NCI-H524 (cell line): ENCODE data around the gene CCNL2.

Source experiments
- DNase-seq, 2 experiments: peaks; one replicate each; lab custom pipeline; 2025; lab: John Stamatoyannopoulos, UW

Gene CCNL2

GRCh38 chr1:1355416-1355815 lies 43.7 kb downstream of the CCNL2 start:
- peak in 1 of 2 experiments; percentile 37 for DNase-seq

DNA sequence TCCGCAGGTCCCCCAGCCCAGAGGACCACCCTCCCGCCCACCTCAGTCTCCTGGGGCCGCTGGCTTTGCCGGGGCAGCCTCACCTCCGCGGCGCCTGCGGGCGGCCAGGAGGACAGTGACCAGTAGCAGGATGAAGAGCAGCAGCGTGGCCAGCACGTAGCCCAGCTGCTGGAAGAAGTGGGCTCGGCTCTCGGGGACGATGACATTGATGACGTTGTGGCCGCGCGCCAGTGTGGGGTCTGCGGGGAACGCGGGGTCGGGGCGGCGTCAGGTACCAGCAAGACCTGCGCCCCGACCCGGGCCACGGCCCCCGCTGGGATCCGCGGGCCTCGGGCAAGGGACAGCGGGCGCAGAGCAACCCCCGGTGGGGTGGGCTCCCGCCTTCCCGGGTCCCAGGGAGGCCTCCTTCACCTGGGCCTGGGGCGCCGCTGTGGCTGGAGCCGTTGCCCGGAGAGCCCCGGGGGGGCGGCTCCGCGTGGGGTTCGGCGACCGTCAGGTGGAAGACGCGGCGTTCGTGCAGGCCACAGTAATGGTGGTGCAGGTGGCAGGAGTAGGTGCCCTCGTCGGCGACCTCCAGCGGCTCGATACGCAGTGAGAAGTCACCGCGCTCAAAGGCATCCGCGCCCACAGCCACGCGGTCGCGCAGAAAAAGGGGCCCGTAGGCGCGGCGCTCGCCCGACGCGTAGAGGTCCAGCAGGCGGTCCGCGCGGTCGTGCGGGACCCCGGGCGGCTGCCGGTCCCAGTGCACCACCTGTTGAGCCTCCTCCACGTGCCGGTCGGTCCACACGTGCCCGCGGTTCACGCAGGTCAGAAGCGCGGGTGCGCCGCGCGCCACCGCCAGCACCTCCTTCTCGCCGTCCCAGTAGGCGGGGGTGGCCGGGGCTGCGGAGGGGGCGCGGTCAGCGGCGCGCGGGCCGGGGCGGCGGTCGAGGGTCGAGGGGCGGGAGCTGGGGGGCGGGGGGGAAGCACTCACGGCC lies 44.6 kb downstream of the CCNL2 start:
- no peak for DNase-seq

GRCh38 chr1:1353389-1354151 lies 45.6 kb downstream of the CCNL2 start:
- no peak for DNase-seq

- DNase-seq: peak; percentile 28 to 69
Observed at GRCh38 chr1:1352786-1353388, 46.2 kb downstream of the CCNL2 start.

DNA sequence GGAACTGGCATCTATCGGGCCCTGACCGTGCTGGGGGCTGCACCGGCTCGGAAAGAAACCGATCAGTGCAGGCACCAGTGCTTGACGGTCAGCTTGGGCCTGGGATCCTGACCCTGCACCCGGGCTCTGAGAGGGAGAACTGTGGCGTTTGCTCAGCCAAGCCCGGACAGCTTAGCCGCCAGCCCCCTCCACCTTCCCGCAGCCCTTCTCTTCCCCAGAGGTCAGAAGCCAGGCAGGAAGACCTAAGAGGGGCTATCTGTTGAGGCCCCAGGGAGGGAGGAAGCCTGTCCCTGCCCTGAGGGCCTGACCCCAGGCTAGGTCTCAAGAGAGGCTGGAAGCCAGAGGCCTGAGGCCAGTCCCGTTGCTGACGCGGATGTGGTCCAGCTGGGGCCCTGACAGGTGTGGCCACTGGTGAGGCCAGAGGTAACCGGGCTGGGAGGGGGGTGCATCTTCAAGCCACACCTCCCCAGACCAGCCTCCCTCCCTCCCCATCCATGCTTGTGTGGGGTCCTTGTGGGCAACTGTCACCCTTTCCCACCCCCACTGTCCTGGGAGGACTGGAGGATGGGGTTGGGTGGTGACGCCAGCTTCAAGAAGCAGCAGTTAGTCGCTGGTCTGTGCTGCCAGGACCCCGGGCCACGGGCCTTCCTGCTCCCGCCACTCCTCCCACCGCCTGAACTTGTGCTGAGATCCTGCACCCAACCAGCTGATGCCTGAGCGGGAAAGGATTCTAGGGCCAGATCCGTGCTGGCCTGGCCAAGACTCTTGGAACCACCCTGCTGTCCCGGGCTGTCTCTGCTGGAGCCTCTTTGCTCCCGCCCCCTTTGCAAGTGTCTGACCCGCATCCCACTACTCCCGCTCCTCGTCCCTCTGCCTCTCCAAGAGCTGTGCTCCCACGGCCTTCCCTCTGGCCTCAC lies 47.4 kb downstream of the CCNL2 start:
- no peak for DNase-seq

DNA sequence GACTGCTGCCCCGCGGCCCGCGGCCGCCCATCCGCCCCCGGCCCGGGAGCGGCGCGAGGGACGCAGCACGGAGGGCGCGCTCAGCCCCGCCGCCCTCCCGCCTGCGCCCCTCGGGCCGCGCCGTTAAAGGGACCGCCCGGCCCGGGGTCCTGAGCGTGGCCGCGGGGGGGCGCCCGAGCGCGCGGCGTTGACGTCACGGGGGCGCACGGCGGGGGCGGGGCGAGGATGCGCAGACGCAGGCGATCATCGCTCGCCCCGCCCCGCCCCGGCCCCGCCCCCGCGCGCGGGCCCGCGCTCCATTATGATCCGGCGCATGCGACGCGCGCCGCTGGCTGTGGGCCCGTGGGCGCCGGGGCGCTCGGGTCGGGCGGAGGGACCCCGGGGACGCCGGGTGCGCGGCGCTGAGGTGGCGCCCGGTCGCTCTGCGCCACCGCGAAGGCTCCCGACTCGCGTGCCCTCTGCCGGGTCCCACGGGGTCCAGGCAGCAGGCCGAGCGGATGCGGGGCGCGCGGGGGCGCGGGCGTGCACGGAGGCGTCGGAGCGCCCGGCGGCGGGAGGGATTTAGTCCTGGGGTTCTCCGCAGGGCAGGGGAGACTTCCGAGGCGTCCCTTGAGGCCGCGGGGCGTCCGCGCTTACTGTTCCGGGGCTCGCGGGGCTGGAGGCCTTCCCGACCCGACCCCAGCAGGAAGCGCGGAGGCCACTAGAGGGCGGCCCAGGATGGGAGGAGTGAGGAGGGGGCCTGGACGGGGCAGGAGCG lies 49.7 kb downstream of the CCNL2 start, which contains the start of gene DVL1:
DVL1 (minus strand) TSS at position 163 of the 757 bp plus-strand sequence. CDS start 353 bp downstream, outside the sequence.
- DNase-seq: peak; percentile 24 to 48

DNA sequence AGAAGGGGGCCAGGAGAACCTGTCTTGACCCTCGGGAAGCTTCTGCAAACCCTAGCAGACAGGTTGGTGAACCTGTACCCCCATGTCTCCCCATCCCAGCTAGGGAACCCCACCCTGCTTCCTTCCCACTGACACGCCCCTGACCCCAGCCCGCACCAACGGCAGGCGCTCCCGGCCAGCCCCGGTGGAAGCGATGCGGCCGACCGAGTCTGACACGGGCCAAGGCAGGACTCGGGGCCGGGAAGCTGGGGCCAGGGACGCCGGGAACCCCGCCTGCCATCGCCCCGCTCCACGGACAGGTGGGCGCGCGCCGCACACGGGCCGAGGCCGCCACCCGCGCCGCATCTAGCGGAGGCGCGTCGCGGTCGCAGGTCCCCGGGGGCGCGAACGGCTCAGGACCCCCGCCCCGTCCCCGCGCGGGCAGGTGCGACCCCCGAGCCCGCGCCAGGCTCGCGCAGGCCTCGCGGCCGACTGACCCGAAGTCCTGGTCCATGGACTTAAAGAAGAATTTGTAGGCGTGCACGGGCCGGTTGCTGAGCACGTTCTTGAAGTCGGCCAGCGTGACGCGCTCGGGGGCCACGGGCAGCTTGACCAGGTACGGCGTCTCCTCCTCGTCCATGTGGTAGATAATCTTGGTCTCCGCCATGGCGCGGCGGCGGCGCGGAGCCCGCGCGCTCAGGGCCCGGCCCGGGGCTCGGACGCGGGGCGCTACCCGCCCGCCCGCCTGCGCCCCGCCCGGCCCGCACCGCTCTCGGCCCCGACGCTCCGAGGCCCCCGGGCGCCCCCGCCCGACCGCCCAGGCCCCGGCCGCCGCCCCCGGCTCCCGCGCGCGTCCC lies 50.5 kb downstream of the CCNL2 start:
- DNase-seq: no peak

DNA sequence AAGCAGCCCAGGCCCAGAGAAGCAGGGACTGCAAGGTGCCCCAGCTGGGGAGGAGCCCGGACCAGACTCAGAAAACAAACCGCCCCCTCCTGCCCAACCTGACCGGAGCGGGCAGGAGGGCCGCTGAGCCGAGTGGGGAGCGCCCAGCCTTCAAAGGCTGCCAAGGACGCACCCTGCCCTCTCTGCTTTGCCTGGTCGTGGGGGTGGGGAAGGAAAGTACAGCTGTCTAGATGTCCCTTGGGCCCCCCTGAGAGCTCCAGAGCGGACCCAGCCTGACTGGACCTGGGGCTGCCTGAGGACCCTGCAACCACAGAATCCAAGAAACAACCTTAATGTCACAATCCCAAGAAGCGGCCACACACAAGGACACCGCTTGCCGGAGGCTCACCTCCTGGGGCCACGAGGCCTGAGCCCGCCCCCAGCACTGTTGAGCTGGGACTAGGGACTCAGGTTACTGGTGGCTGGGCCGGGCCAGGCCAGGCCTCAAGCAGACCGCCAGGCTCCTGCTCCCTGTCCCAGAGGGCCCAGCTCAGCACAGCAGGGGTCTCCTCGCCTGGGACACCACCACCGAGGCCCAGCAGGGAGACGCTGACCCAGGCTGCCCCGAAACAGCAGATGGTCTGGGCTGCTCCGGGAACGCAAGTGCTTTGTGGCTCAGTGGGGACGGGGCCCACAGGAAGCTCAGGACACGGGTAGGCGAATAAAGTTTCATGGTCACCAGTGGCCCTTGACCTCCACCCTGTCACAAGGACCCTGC lies 51.3 kb downstream of the CCNL2 start:
- no peak for DNase-seq

DNA sequence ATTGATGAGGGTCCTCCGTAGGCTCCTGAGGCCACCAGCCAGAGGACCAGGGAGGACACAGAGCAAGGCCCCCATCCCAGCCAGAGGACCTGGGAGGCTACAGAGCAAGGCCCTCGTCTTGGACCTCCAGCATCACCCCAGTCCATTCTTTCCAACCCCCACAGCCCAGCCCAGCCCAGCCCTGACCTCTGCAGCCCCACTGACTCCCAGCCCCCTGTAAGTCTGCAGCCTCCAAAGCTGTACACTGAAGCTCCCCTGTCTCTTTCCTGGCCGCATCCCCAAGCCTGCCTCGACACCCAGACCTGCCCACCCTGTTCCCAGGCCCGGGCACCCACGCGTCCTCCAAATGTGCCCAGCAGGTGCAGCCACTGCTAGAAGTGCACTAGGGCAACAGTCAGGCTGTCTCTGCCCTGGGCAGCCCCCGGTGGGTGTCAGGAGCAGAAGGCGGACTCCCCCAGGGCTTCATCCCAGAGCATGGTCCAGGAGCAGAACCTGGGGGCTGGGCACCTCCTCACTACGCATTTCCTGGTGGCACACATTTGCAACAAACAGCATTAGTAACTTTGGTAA lies 52.0 kb downstream of the CCNL2 start:
- no peak for DNase-seq

- DNase-seq: no peak
Observed at GRCh38 chr1:1346501-1346890, 52.6 kb downstream of the CCNL2 start.

DNA sequence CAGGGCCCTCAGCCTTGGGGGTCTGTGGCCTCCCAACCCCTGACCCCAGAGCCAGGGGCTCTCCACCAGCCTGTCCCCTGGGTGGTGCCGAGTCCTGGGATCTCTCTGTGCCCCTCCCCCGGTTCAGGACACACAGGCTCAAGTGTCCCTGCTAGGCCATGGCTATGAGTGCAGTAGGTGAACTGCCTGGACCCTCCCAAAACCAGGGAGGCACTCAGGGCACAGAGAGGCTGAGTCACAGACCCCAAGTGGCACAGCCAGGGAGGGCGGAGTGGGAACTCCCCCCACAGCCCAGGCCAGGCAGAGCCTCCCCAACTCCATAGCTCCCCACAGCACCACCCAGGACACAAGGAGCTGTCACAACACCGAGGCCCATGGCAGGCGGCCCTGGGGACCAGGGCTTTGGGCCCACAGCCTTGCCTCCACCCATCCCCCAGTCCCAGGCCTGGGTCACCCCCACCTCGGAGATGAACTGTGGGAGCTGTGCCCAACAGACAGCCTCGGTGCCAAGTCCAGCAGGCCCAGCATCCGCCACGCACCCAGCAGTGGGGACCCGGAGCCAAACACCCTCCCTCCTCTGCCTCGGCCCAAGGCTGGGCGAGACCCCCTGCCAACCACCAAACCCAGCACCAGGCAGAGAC lies 53.2 kb downstream of the CCNL2 start:
- no peak for DNase-seq

DNA sequence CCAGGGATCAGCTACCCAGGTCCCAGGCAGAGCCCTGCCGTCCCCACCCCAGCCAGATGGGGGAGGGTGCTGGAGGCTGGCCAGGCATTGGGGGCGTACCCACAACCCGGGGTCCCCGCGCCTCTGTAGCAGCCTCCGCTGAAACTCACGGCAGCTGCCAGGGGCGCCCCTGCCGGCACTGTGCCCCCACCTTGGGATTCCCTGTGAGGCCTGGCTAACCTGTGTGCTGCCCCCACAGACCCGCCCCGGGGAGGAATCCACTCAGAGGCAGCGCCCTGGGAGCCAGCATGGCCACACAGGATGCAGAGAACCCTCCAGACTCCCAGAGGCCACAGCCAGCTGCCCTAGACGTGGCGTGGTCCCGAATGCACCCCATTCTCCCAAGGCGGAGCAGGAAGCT lies 53.8 kb downstream of the CCNL2 start:
- no peak for DNase-seq

DNA sequence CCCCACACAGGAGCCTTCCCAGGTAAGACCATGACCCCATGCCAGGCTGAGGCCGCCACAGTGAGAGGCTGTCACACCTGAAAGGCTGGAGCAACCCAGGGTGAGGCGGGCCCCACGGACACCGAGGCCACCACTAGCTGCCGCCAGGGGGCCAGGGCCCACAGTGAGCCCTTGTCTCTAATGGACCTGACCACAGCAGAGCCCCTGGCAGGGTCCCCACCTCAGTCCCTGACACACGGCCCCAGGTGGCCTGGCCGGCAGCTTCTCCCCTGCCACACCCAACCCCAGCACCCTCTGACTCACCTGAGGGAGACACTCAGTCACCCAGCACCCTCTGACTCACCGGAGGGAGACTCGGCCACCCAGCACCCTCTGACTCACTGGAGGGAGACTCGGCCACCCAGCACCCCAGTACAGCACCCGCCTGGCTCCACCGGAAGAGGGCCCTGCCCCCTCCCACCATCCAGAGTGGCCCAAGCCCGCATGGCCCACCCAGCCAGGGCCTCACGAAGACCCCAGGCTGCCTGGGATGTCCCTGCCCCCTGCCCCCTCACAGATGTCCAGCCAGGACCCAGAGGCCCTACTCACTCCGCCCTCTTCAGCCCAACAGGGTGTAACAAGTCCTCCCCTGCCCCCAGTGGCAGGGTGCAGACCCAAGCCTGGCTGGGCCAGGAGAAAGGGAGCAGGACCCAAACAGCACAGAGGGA lies 54.3 kb downstream of the CCNL2 start:
- DNase-seq: no peak

GRCh38 chr1:1343811-1344421 lies 55.2 kb downstream of the CCNL2 start:
- DNase-seq: no peak

- no peak for DNase-seq
Observed at GRCh38 chr1:1342584-1343115, 56.5 kb downstream of the CCNL2 start.

- DNase-seq: no peak
Observed at GRCh38 chr1:1342061-1342562, 57.0 kb downstream of the CCNL2 start.
